Esophagus muscularis mucosa (tissue), 4 donors: Measurements from ENCODE around the gene HTR4. TPM values are rescaled to one million over a fixed set of nuclear protein-coding genes. Genes with fewer than 3 reads are reported as not detected.

ENCODE experiments used
- DNase-seq: peaks from one replicate; pipeline ENCODE4 v3.0.0-alpha.2; 2017; ENCODE audit errors: extremely low spot score
- H3K27ac ChIP-seq, 4 donors: fragments of 200-600 bp; sonication (generic); replicated peaks in 1 of 4; 1 replicate in 3 of 4; 2 replicates in 1 of 4; pipeline ENCODE4 v1.5.1; 2016 to 2019; ENCODE audit warnings: mild to moderate bottlenecking in 1 of 4
- H3K27me3 ChIP-seq, 4 donors: fragments of 200-600 bp; sonication (generic); one replicate each; pipeline versions ENCODE4 v1.5.1 to v1.6.0; 2016 to 2019
- H3K36me3 ChIP-seq, 4 donors: fragments of 200-600 bp; sonication (generic); one replicate each; pipeline ENCODE4 v1.5.1; 2016 to 2019
- H3K4me1 ChIP-seq, 4 donors: fragments of 200-600 bp; sonication (generic); one replicate each; pipeline ENCODE4 v1.5.1; 2016 to 2019
- H3K4me3 ChIP-seq, 4 donors: fragments of 200-600 bp; sonication (generic); 1 replicate in 2 of 4; 2 replicates in 2 of 4; pipeline ENCODE4 v1.5.1; 2016 to 2019; ENCODE audit warnings: mild to moderate bottlenecking in 4 of 4, moderate library complexity in 1 of 4
- H3K9me3 ChIP-seq, 4 donors: fragments of 200-600 bp; sonication (generic); 1 replicate in 3 of 4; 2 replicates in 1 of 4; pipeline ENCODE4 v1.5.1; 2016 to 2019
- CTCF ChIP-seq, 3 experiments: fragments of 200-600 bp in 2 of 3; fragments of 450-650 bp in 1 of 3; sonication (generic) in 2 of 3; IDR thresholded peaks; one replicate each; pipeline ENCODE4 v1.5.1; 2017 to 2019; ENCODE audit warnings: antibody characterized with exemption in 3 of 3, mild to moderate bottlenecking in 2 of 3, moderate library complexity in 1 of 3
- EP300 ChIP-seq: sonication (generic); formaldehyde crosslinking; IDR thresholded peaks from one replicate; pipeline ENCODE4 v1.6.1; 2017; ENCODE audit warnings: antibody characterized with exemption
- POLR2A ChIP-seq: fragments of 450-650 bp; IDR thresholded peaks from one replicate; pipeline ENCODE4 v1.6.1; 2017; ENCODE audit warnings: antibody characterized with exemption, moderate library complexity, mild to moderate bottlenecking, low read depth
- POLR2AphosphoS5 ChIP-seq, 2 donors: sonication (generic); formaldehyde crosslinking; IDR thresholded peaks; one replicate each; pipeline ENCODE4 v1.6.1; 2017; ENCODE audit warnings: antibody characterized with exemption in 2 of 2
- WGBS: methylation state at CpG from one replicate; pipeline ENCODE4 v1.1.5; 2018; 5-methylcytosine and 5-hydroxymethylcytosine counted together
- intact Hi-C: fragments of 100-400 bp; cut with DNase I; formaldehyde crosslinking; loops from one replicate; pipeline ENCODE4 v1.15.1; 2023
- total RNA-seq, 4 donors: library from RNA; depleted of rRNA; stranded (reverse); fragments of >200 nt; gene quantifications; one replicate each; pipeline versions ENCODE4 v1.1.0 to v1.2.1, GENCODE V29; 2016

HTR4 gene
- total RNA-seq, 4 donors from 2014 or later = 0.23 to 0.42 TPM; not detected in 2

GRCh38 chr5:148626986-148627385, 27.3 kb downstream of the HTR4 start:
- no peak overlapping the region for H3K4me3 ChIP-seq
- H3K36me3 ChIP-seq = no peaks in the 10 kb centered on the region
- H3K4me1 ChIP-seq = no peaks in the 10 kb centered on the region
- intact Hi-C loops = no loop called here
- WGBS = 59% methylated on average over 5 of the region's 5 CpGs
- no peak for DNase-seq
- H3K9me3 ChIP-seq = no peaks in the 10 kb centered on the region
- no peaks in the 10 kb centered on the region for H3K27me3 ChIP-seq
- no peak for TF ChIP-seq POLR2AphosphoS5 (IDR thresholded peaks at IDR 0.05)
- no peak overlapping the region for H3K27ac ChIP-seq

GRCh38 chr5:148626081-148626613, 28.2 kb downstream of the HTR4 start:
- Histone ChIP-seq H3K27ac (no peak overlapping the region), H3K9me3 (no peaks in the 10 kb centered on the region), H3K36me3 (no peaks in the 10 kb centered on the region), H3K4me1 (no peaks in the 10 kb centered on the region), H3K4me3 (no peak overlapping the region), H3K27me3 (no peaks in the 10 kb centered on the region)
- TF ChIP-seq EP300 (no peak), POLR2AphosphoS5 (IDR thresholded peaks at IDR 0.05) (no peak), POLR2A (no peak), CTCF (IDR thresholded peaks at IDR 0.05) (no peak)
- DNase-seq = no peak
- intact Hi-C loops = no loop called here
- 91% methylated on average over 3 of the region's 3 CpGs for WGBS

GRCh38 chr5:148625250-148625649, 29.1 kb downstream of the HTR4 start:
- no peak overlapping the region for H3K4me3 ChIP-seq
- no peaks in the 10 kb centered on the region for H3K9me3 ChIP-seq
- no peaks in the 10 kb centered on the region for H3K27me3 ChIP-seq
- H3K36me3 ChIP-seq = no peaks in the 10 kb centered on the region
- no peaks in the 10 kb centered on the region for H3K4me1 ChIP-seq
- intact Hi-C loops = no loop called here
- TF ChIP-seq CTCF (IDR thresholded peaks at IDR 0.05) (no peak), POLR2A (no peak), POLR2AphosphoS5 (IDR thresholded peaks at IDR 0.05) (no peak), EP300 (no peak)
- no peak for DNase-seq
- 81% methylated on average over 2 of the region's 2 CpGs for WGBS
- H3K27ac ChIP-seq = no peak overlapping the region

- Histone ChIP-seq H3K27ac (no peak overlapping the region), H3K4me3 (no peak overlapping the region), H3K9me3 (no peaks in the 10 kb centered on the region), H3K36me3 (no peaks in the 10 kb centered on the region), H3K4me1 (no peaks in the 10 kb centered on the region), H3K27me3 (no peaks in the 10 kb centered on the region)
- DNase-seq = no peak
- 68% methylated on average over 7 of the region's 7 CpGs for WGBS
- TF ChIP-seq POLR2A (no peak), CTCF (IDR thresholded peaks at IDR 0.05) (no peak), EP300 (no peak), POLR2AphosphoS5 (IDR thresholded peaks at IDR 0.05) (no peak)
- intact Hi-C loops = no loop called here
Measured at GRCh38 chr5:148623741-148624140, 30.6 kb downstream of the HTR4 start.

- H3K9me3 ChIP-seq = no peaks in the 10 kb centered on the region
- no peak overlapping the region for H3K27ac ChIP-seq
- WGBS = 92% methylated on average over 2 of the region's 2 CpGs
- H3K4me1 ChIP-seq = no peaks in the 10 kb centered on the region
- H3K4me3 ChIP-seq = no peak overlapping the region
- TF ChIP-seq EP300 (no peak), CTCF (IDR thresholded peaks at IDR 0.05) (no peak), POLR2A (no peak), POLR2AphosphoS5 (IDR thresholded peaks at IDR 0.05) (no peak)
- intact Hi-C loops = no loop called here
- H3K36me3 ChIP-seq = no peaks in the 10 kb centered on the region
- DNase-seq = no peak
- H3K27me3 ChIP-seq = no peaks in the 10 kb centered on the region
Measured at GRCh38 chr5:148623101-148623500, 31.2 kb downstream of the HTR4 start.
